PFSK-1 (cell line): Measurements from ENCODE around the gene SPIB.

Source experiments
- FOXP2 ChIP-seq: optimal IDR thresholded peaks from 2 replicates; pipeline ENCODE3; 2011; ENCODE audit warnings: borderline replicate concordance, control low read depth, inconsistent platforms; ENCODE audit not compliant: insufficient read depth; ENCODE audit errors: extremely low read length, extremely low read depth
- POLR2AphosphoS5 ChIP-seq: IDR thresholded peaks from 2 replicates; pipeline ENCODE4 v1.6.1; 2012; ENCODE audit warnings: low read depth, mild to moderate bottlenecking, control low read depth, low read length, moderate library complexity
- SIN3A ChIP-seq: IDR thresholded peaks from 2 replicates; pipeline ENCODE4 v1.6.1; 2012; ENCODE audit warnings: mild to moderate bottlenecking, low read length, moderate library complexity, borderline replicate concordance; ENCODE audit not compliant: insufficient read depth
- TAF1 ChIP-seq: IDR thresholded peaks from 2 replicates; pipeline ENCODE4 v1.6.1; 2012; ENCODE audit warnings: low read length, control low read depth, borderline replicate concordance; ENCODE audit not compliant: insufficient read depth
- TF ChIP-seq, protein P1 (sequence below), 2 experiments: IDR thresholded peaks; 2 replicates each; pipeline versions ENCODE4 v1.6.1 to v1.8.0; 2011 to 2012; ENCODE audit warnings: low read depth in 2 of 2, low read length in 2 of 2, control low read depth in 1 of 2, inconsistent platforms in 1 of 2, mild to moderate bottlenecking in 1 of 2, moderate library complexity in 1 of 2; ENCODE audit not compliant: insufficient read depth in 1 of 2

The SPIB gene

DNA sequence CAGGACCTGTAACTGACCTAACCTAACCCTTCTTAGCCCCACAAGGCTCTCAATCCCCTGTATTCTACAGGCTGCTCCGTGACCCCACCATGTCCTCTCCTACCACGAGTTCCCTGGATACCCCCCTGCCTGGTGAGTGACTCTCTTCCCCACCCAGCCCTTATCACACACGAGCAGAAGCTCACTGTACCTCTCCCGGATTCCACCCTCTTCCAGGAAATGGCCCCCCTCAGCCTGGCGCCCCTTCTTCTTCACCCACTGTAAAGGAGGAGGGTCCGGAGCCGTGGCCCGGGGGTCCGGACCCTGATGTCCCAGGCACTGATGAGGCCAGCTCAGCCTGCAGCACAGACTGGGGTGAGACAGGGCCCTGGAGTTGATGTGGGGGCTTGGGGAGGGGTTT, 41.2 kb upstream of the SPIB start:
- no peak for TF ChIP-seq TAF1
- no peak for TF ChIP-seq SIN3A
- TF ChIP-seq FOXP2 = no peak
- TF ChIP-seq, protein P1, sequence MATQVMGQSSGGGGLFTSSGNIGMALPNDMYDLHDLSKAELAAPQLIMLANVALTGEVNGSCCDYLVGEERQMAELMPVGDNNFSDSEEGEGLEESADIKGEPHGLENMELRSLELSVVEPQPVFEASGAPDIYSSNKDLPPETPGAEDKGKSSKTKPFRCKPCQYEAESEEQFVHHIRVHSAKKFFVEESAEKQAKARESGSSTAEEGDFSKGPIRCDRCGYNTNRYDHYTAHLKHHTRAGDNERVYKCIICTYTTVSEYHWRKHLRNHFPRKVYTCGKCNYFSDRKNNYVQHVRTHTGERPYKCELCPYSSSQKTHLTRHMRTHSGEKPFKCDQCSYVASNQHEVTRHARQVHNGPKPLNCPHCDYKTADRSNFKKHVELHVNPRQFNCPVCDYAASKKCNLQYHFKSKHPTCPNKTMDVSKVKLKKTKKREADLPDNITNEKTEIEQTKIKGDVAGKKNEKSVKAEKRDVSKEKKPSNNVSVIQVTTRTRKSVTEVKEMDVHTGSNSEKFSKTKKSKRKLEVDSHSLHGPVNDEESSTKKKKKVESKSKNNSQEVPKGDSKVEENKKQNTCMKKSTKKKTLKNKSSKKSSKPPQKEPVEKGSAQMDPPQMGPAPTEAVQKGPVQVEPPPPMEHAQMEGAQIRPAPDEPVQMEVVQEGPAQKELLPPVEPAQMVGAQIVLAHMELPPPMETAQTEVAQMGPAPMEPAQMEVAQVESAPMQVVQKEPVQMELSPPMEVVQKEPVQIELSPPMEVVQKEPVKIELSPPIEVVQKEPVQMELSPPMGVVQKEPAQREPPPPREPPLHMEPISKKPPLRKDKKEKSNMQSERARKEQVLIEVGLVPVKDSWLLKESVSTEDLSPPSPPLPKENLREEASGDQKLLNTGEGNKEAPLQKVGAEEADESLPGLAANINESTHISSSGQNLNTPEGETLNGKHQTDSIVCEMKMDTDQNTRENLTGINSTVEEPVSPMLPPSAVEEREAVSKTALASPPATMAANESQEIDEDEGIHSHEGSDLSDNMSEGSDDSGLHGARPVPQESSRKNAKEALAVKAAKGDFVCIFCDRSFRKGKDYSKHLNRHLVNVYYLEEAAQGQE (IDR thresholded peaks at IDR 0.05; ENCODE audit: insufficient read depth in 1 of 2, low read depth in 2 of 2, low read length in 2 of 2) = no peak
- TF ChIP-seq POLR2AphosphoS5 = no peak

DNA sequence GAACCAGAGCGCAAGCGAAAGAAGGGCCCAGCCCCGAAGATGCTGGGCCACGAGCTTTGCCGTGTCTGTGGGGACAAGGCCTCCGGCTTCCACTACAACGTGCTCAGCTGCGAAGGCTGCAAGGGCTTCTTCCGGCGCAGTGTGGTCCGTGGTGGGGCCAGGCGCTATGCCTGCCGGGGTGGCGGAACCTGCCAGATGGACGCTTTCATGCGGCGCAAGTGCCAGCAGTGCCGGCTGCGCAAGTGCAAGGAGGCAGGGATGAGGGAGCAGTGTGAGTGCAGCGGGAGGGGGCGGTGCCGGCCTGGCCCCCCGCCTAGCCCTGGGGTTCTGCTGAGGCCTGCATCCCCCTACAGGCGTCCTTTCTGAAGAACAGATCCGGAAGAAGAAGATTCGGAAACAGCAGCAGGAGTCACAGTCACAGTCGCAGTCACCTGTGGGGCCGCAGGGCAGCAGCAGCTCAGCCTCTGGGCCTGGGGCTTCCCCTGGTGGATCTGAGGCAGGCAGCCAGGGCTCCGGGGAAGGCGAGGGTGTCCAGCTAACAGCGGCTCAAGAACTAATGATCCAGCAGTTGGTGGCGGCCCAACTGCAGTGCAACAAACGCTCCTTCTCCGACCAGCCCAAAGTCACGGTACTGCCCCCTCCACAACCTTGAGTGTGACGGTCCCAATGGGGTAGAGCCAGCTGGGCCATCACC, 40.4 kb upstream of the SPIB start:
- TF ChIP-seq SIN3A = no peak
- no peak for TF ChIP-seq FOXP2
- TF ChIP-seq, protein P1 (IDR thresholded peaks at IDR 0.05; ENCODE audit: insufficient read depth in 1 of 2, low read depth in 2 of 2, low read length in 2 of 2) = no peak
- TF ChIP-seq TAF1 = no peak
- TF ChIP-seq POLR2AphosphoS5 = no peak

GRCh38 chr19:50378863-50379236, 39.9 kb upstream of the SPIB start:
- TF ChIP-seq FOXP2 (no peak), TAF1 (no peak), POLR2AphosphoS5 (no peak), SIN3A (no peak)
- TF ChIP-seq, protein P1 (IDR thresholded peaks at IDR 0.05; ENCODE audit: insufficient read depth in 1 of 2, low read depth in 2 of 2, low read length in 2 of 2) = no peak

DNA sequence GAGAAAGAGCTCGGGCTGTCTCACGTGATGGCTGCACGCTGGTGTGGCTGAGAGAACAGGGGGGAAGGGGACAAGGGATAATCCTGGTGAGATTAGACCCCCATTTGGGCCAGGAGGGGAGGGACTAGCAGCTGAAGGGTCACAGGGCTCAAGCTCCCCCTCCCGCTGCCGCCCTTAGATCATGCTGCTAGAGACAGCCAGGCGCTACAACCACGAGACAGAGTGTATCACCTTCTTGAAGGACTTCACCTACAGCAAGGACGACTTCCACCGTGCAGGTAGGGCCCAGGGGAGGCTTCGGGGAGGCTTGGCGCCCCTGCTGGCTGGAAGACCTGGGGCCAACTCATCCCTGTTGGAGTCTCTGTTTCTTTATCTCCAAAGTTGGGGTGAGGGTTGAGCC, 39.1 kb upstream of the SPIB start:
- TF ChIP-seq FOXP2 (no peak), SIN3A (no peak), TAF1 (no peak), POLR2AphosphoS5 (no peak)
- TF ChIP-seq, protein P1 (IDR thresholded peaks at IDR 0.05; ENCODE audit: insufficient read depth in 1 of 2, low read depth in 2 of 2, low read length in 2 of 2) = no peak
